HG03135 (cell line): ENCODE results near the gene DISP2.

ENCODE experiments used
- ATAC-seq: cut with Tn5 transposase; IDR thresholded peaks from one replicate; pipeline ENCODE4 v1.9.1; 2021; ENCODE audit warnings: mild to moderate bottlenecking, moderate library complexity; ENCODE audit not compliant: unreplicated experiment

DISP2 gene

GRCh38 chr15:40340740-40341400 is 17.1 kb upstream of the DISP2 start, which contains the start of gene CCDC9B:
CCDC9B (minus strand) TSS chr15:40340939; CDS start chr15:40340819, 120 bp downstream.
- no peak for ATAC-seq

DNA sequence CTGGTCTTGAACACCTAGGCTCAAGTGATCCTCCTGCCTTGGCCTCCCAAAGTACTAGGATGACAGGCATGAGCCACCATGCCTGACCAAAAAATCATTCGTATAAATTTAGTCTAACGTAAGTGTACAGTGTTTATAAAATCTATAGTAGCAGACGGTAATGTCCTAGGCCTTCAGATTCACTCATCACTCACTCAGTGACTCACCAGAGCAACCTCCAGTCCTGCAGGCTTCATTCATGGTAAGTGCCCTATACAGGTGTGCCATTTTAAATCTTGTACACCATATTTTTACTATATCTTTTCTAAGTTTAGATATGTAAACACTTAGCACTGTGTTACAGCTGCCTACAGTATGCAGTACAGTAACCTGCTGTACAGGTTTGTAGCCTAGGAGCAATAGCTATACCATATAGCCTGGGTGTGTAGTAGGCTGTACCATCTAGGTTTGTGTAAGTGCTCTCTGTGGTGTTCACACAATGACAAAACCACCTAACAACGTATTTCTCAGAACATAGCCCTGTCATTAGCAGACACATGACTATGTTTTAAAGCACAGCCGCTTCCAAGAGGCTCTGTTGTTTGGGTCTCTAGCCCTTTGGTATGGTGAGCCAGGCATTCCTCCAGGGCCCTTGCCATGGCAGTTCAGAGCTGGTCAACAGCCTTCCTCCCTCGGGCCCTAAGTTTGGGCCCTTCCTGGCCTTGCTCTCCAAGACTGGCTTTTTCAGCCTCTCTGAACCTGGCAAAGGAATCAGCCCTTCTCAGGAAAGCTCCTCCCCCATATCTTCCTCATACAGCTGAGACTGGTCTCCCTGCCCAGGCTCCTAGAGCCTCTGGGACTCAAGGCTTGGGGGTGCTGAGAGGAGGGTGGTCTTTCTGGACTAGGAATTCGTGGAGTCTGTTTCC is 15.4 kb upstream of the DISP2 start:
- ATAC-seq = no peak

DNA sequence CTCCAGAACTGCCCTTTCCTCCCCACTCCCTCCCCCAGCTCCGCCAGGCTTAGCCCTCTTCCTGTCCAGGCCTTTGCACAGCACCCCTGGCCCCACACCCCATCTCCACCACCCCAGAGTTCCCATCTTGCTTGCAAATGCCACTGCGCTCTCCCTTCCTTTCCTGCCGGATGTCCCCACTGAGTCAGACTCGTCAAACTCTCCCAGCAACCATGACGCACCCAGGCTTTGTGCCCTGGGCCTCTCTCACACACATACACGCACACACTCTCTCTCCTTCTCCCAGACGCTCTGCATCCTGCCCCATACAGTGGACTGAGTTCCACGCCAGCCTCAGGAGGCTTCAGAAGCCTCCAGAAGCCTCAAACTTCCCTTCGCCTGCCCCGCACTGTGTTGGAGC is 14.5 kb upstream of the DISP2 start:
- ATAC-seq = no peak

DNA sequence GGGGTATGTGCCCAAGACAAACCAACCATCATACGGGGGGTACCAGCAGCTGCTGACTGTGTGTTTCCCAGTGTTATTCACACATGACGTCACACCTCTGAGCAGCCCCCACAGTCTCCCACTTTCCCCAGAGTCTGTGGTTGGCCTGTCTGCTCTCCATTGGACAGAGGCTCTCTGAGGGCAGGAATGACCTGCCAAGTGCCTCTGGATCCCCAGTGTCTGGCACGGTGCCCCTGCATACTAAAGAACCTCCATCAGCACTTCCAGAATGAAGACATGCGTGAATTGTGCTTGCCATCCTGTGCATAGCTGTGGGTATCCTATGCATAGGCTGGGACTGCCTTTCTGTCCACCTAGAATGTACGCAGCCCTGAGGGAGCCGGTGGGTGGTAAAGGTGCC is 13.8 kb upstream of the DISP2 start:
- no peak for ATAC-seq

DNA sequence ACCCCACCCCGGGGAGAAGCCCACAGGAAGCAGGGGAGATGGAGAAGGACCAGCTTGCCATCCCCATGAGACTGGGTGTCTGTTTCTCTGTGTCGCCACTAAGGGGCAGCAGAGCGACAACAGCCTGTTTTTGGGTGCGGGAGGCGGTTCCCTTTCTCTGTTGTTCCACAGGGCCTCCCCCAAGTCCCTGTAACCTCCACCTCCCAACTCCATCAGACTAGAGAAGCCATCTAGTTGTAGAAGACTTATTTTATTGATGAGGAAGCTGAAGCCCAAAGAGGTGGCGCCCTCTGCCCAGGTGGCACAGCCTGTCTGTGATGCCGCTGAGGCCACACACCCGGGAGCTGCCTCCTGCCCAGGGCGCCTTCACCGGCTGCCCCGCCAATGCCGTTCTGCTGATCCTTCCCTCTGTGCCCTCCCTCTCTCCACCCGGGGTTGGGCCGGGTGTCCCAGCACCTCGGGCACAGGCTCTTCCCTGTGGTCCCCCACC is 13.3 kb upstream of the DISP2 start:
- no peak for ATAC-seq

GRCh38 chr15:40345225-40345866 is 12.7 kb upstream of the DISP2 start:
- ATAC-seq = no peak

DNA sequence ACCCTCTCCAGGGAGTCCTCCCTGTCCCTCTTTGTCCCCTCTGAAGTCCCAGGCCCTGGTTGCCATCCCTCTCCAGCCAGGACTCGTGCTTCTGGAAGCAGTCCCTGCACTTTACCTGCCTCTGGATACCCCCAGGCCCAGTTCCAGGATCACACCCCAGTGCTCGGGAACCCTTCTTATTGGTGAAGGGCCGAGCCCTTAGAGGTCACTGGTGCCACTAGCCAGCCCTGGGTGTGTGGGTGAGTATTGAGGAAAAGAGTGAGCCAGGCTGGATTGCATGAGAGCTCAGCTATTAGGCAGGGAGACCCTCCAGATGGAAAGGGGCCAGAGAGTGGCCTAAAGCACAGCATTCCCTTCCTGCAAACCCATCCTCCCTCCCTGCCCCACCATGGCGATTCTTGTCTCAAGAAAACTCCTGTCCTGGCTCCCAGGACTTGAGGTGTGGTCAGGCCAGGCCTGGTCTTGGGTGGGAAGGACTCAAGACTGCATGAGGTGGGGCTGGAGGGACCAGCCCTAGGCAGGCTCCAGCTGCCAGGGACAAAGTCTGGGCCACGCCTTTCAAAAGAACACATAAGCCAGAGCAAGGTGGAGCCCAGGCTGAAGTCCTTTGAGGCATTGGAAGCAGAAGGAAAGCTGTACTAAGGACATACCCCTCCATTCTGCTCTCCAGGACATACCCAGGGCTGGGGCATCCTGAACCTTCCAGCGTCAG is 12.0 kb upstream of the DISP2 start:
- no peak for ATAC-seq

DNA sequence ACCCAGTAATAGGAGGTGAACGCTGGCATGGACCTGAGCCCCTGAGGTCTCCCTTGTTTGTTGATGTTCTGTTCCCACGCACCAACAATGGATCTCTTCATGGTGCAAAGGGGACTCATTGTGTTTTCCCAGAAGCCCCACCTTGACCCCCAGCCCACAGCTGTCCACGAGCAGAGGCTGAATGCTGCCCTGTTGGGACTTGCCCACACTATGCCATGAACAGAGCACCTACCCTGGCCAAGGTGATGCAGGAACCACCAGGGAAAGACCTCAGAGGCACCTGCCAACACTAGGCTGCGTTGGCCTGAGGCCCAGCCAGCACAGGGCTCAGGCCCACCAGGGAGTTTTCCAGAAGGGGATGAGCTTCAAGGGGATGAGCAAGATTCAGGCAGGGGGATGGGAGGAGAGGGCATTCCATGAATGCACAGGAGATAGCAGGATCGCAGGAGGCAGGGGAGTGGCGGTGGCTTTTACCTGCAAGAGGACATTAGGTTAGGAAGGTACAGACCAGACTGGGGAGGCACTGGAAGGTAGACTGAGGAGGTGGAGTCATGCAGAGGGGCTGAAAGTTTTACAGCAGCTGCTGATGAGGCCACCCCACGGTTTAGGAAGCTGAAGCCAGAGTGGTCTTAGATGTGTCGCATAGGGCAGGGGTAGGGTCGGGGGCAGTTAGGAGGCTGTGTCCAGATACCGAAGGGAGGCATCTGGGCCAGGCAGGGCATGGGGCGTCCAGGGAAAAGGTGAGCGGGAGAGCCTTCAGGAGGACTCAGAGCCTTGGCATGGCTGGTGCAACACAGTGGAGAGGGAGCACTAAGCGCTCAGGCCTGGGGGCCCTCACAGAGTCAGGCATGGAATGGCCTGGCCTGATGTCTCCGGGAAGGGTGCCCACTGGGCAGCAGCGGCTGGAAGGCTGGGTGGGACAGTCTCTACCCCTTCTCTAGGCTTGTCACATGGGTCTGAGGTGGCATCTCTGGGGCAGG is 11.2 kb upstream of the DISP2 start:
- no peak for ATAC-seq

- no peak for ATAC-seq
Measured at GRCh38 chr15:40347559-40348473, 10.2 kb upstream of the DISP2 start.

DNA sequence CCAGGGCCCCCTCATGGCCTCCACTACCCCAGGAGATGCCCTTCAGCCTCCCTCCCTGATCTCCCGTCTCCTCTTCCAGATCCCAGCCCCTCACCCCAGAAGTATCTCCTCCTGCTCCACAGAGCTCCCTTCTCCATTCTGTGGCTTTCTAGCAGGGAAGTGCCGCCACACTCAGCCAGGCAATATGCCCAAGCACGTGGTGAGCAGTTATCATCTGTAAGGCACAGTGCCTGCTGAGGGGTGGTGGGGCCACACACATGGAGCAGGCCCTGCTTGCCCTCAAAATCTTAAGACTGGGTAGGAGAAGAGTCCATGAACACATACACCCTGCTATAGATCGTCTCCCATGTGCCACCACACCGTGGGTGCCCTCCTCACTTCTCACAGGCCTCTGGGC is 9.5 kb upstream of the DISP2 start:
- no peak for ATAC-seq

GRCh38 chr15:40349163-40349562 is 8.9 kb upstream of the DISP2 start:
- no peak for ATAC-seq

GRCh38 chr15:40352281-40352901 is 5.6 kb upstream of the DISP2 start:
- no peak for ATAC-seq

GRCh38 chr15:40353697-40354096 is 4.3 kb upstream of the DISP2 start:
- no peak for ATAC-seq

GRCh38 chr15:40354408-40355171 is 3.4 kb upstream of the DISP2 start:
- no peak for ATAC-seq

DNA sequence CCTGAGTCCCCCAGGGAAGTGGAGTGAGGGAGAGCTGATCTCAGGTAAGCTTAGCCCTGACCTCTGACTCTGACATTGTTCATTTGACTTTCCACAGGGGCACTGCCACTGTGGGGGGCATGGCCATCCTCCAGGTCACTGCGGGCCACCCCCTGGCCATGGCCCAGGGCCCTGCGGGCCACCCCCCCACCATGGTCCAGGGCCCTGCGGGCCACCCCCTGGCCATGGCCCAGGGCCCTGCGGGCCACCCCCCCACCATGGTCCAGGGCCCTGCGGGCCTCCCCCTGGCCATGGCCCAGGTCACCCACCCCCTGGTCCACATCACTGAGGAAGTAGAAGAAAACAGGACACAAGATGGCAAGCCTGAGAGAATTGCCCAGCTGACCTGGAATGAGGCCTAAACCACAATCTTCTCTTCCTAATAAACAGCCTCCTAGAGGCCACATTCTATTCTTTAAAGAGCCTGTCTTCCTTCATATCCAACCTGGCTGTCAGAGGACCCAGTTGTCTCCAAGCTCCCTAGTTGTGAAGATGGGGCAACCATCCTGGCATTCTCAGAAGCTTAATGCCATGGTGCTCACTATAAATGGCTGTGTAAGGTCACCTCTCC is 1.9 kb upstream of the DISP2 start:
- ATAC-seq = no peak

- no peak for ATAC-seq
Measured at GRCh38 chr15:40357246-40357645, 773 bp upstream of the DISP2 start.
